ENCODE measurements around the gene NLRP3. TPM values are rescaled to one million over a fixed set of nuclear protein-coding genes. Genes with fewer than 3 reads are reported as not detected.

The NLRP3 gene
- total and polyA plus RNA-seq, 2 experiments from 2014 or later = 0.42 TPM; not detected in 1

GRCh38 chr1:247409869-247410544 lies 6.0 kb upstream of the NLRP3 start (continued):
- TF ChIP-seq, protein P1, sequence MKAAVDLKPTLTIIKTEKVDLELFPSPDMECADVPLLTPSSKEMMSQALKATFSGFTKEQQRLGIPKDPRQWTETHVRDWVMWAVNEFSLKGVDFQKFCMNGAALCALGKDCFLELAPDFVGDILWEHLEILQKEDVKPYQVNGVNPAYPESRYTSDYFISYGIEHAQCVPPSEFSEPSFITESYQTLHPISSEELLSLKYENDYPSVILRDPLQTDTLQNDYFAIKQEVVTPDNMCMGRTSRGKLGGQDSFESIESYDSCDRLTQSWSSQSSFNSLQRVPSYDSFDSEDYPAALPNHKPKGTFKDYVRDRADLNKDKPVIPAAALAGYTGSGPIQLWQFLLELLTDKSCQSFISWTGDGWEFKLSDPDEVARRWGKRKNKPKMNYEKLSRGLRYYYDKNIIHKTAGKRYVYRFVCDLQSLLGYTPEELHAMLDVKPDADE (IDR thresholded peaks at IDR 0.05) = no peak
- TF ChIP-seq ZNF114 (CRISPR knock-in tag; IDR thresholded peaks at IDR 0.05) (no peak), CREB1 (CRISPR knock-in tag; IDR thresholded peaks at IDR 0.05; ENCODE audit: low read depth) (no peak)

DNA sequence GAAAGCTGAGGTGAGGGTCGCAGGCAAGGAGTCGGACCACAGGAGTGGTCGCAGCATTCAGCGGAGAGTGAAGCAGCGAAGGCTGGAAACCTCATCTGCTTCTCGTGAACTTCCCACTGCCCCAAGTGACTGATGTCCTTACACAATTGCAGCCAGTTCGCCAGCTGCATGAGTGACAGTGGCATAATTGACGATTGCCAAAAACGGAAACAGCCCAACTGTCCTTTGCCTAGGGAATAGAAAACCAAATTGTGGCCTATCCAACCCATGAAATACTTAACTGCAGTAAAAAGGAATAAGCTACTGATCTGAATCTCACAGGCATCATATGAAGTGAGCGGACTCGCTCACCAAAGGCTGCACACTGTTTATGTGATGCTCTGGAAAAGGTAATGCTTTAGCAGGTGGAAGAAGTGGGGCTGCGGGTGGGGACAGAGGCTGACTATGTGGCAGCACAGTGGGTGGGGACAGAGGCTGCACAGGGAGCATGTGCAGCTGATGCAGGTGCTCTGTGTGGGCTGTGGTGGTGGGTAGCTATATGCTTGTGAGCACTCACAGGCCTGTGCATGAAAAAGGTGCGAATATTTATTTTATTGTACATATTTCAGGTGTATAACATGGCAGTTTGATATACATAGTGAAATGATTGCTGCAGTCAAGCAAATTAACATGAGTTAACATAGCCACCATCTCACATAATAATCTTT lies 4.2 kb upstream of the NLRP3 start:
- Histone ChIP-seq H4K20me1 (replicated peaks; ENCODE audit: insufficient read depth) (no peaks in the 10 kb centered on the region), H2AFZ (no peak overlapping the region), H3K27me3 (ENCODE audit: insufficient read depth) (no peaks in the 10 kb centered on the region), H3K27ac (ENCODE audit: low read depth) (no peak overlapping the region), H3K9me2 (ENCODE audit: insufficient read depth) (0 out of 2 replicates have a peak, but pooled peaks cover under 1% of the 10 kb centered on the region), H3F3A (replicated peaks; ENCODE audit: low read depth) (no peaks in the 10 kb centered on the region), H3K4me1 (ENCODE audit: insufficient read depth) (no peaks in the 10 kb centered on the region), H3K36me3 (ENCODE audit: insufficient read depth) (no peaks in the 10 kb centered on the region), H3K4me2 (no peak overlapping the region), H3K79me2 (replicated peaks; ENCODE audit: insufficient read depth) (no peaks in the 10 kb centered on the region), H3K4me3 (no peak overlapping the region)
- ATAC-seq = no peak
- Mint-ChIP-seq H3K36me3 (ENCODE audit: low read depth) (no peaks in the 10 kb centered on the region), H3K27me3 (ENCODE audit: insufficient read depth, low read depth, poor library complexity) (peaks cover 6% of the 10 kb centered on the region), H3K4me1 (no peaks in the 10 kb centered on the region), H3K27ac (no peak overlapping the region), H3K9me3 (no peaks in the 10 kb centered on the region), H3K4me3 (no peak overlapping the region)
- DNase-seq (ENCODE audit: low spot score) = no peak
- TF ChIP-seq ZNF114 (CRISPR knock-in tag; IDR thresholded peaks at IDR 0.05) (no peak), JUNB (IDR thresholded peaks at IDR 0.05; ENCODE audit: unreplicated experiment) (no peak), NANOG (IDR thresholded peaks at IDR 0.05; ENCODE audit: borderline replicate concordance) (no peak), EZH2phosphoT487 (IDR thresholded peaks at IDR 0.05; ENCODE audit: unreplicated experiment) (no peak), EZH2 (IDR thresholded peaks at IDR 0.05; ENCODE audit: low read depth, unreplicated experiment) (no peak), ZNF331 (CRISPR knock-in tag; IDR thresholded peaks at IDR 0.05; ENCODE audit: low read depth) (no peak), ZNF462 (CRISPR knock-in tag; IDR thresholded peaks at IDR 0.05) (no peak), CTCF (conservative IDR thresholded peaks at IDR 0.05; ENCODE audit: low read depth in 2 of 2) (no peak), CREB1 (CRISPR knock-in tag; IDR thresholded peaks at IDR 0.05; ENCODE audit: low read depth) (no peak)
- TF ChIP-seq, protein P1 (IDR thresholded peaks at IDR 0.05) = no peak
